Calu3 (cell line): ENCODE results near the gene MYPN. TPM values are rescaled to one million over a fixed set of nuclear protein-coding genes. Genes with fewer than 3 reads are reported as not detected.

ENCODE experiments used
- BruUV-seq: library from RNA; stranded (reverse); fragments of 400-500 nt; replicated peaks from 2 replicates; lab custom pipeline; 2021; lab: Mats Ljungman, UMichigan
- CTCF ChIA-PET: fragments of 300-600 bp; sonication (Branson Sonifier 250); formaldehyde crosslinking; loops from one replicate; lab custom pipeline; 2022; ENCODE audit warnings: antibody characterized with exemption; lab: Charles Lee
- DNase-seq: peaks from one replicate; pipeline ENCODE4 v3.0.0; 2022
- H3K27ac Mint-ChIP-seq: one replicate; pipeline ENCODE4 v1.8.0; 2022; ENCODE audit warnings: mixed read lengths; ENCODE audit not compliant: unreplicated experiment
- H3K27me3 Mint-ChIP-seq: one replicate; pipeline ENCODE4 v1.8.0; 2022; ENCODE audit warnings: mixed read lengths; ENCODE audit not compliant: unreplicated experiment
- H3K36me3 Mint-ChIP-seq: one replicate; pipeline ENCODE4 v1.8.0; 2022; ENCODE audit warnings: mild to moderate bottlenecking, moderate library complexity, mixed read lengths; ENCODE audit not compliant: insufficient read depth, unreplicated experiment
- H3K4me1 Mint-ChIP-seq: one replicate; pipeline ENCODE4 v1.8.0; 2022; ENCODE audit warnings: mild to moderate bottlenecking, low read depth, mixed read lengths; ENCODE audit not compliant: unreplicated experiment
- H3K4me3 Mint-ChIP-seq: one replicate; pipeline ENCODE4 v1.8.0; 2022; ENCODE audit warnings: mild to moderate bottlenecking, low read depth, moderate library complexity, mixed read lengths; ENCODE audit not compliant: unreplicated experiment
- H3K9me3 Mint-ChIP-seq: one replicate; pipeline ENCODE4 v1.8.0; 2022; ENCODE audit warnings: low read depth, mixed read lengths; ENCODE audit not compliant: unreplicated experiment
- CTCF ChIP-seq: fragments of 200-600 bp; IDR thresholded peaks from one replicate; pipeline ENCODE4 v1.8.0; 2022; ENCODE audit warnings: antibody characterized with exemption; ENCODE audit not compliant: unreplicated experiment
- intact Hi-C: fragments of 100-400 bp; cut with micrococcal nuclease; formaldehyde crosslinking; loops from one replicate; pipeline ENCODE4 v1.10.0; 2022; ENCODE audit not compliant: unreplicated experiment
- total RNA-seq: library from RNA; stranded (reverse); gene quantifications from 2 replicates; pipeline ENCODE4 v1.2.3, GENCODE V29; 2022

Gene MYPN
- total RNA-seq, 1 experiment from 2014 or later: 0.38 TPM

GRCh38 chr10:68128015-68128414 lies 18.7 kb downstream of the MYPN start:
- TF ChIP-seq CTCF: no peak
- Mint-ChIP-seq H3K9me3 (no peaks in the 10 kb centered on the region), H3K36me3 (no peaks in the 10 kb centered on the region), H3K27ac (no peak overlapping the region), H3K27me3 (no peaks in the 10 kb centered on the region), H3K4me3 (no peak overlapping the region), H3K4me1 (peaks cover 9% of the 10 kb centered on the region)
- DNase-seq: no peak
- intact Hi-C loops: no loop called here
- no TSS peak for BruUV-seq
- CTCF ChIA-PET: interaction anchor here (1.3 kb wide), 1 partner anchor 14 kb away, joined by 3 read pairs; no protein-coding TSS in a partner anchor

- TF ChIP-seq CTCF: no peak
- intact Hi-C loops: no loop called here
- no peak overlapping the region for H3K27ac Mint-ChIP-seq
- CTCF ChIA-PET: no interaction called here
- peaks cover 5% of the 10 kb centered on the region for H3K36me3 Mint-ChIP-seq
- no TSS peak for BruUV-seq
- no peaks in the 10 kb centered on the region for H3K27me3 Mint-ChIP-seq
- peaks cover 18% of the 10 kb centered on the region for H3K4me1 Mint-ChIP-seq
- no peaks in the 10 kb centered on the region for H3K9me3 Mint-ChIP-seq
- no peak for DNase-seq
- no peak overlapping the region for H3K4me3 Mint-ChIP-seq
Observed at GRCh38 chr10:68132391-68132790, 23.1 kb downstream of the MYPN start.

- no TSS peak for BruUV-seq
- H3K27me3 Mint-ChIP-seq: no peaks in the 10 kb centered on the region
- H3K36me3 Mint-ChIP-seq: peaks cover 5% of the 10 kb centered on the region
- H3K9me3 Mint-ChIP-seq: no peaks in the 10 kb centered on the region
- CTCF ChIA-PET: no interaction called here
- DNase-seq: no peak
- no peak for TF ChIP-seq CTCF
- H3K4me3 Mint-ChIP-seq: no peak overlapping the region
- intact Hi-C loops: no loop called here
- peak overlapping the region; percentile 50 for H3K27ac Mint-ChIP-seq
- H3K4me1 Mint-ChIP-seq: peaks cover 20% of the 10 kb centered on the region
Observed at GRCh38 chr10:68133523-68133922, 24.2 kb downstream of the MYPN start.

GRCh38 chr10:68135362-68135761 lies 26.1 kb downstream of the MYPN start:
- DNase-seq: no peak
- no peak for TF ChIP-seq CTCF
- Mint-ChIP-seq H3K4me3 (peak overlapping the region; percentile 51), H3K36me3 (peaks cover 5% of the 10 kb centered on the region), H3K27ac (peak overlapping the region; percentile 90), H3K4me1 (peaks cover 25% of the 10 kb centered on the region), H3K9me3 (no peaks in the 10 kb centered on the region), H3K27me3 (no peaks in the 10 kb centered on the region)
- intact Hi-C loops: no loop called here
- CTCF ChIA-PET: interaction anchor here (0.9 kb wide), 1 partner anchor 10 kb away, joined by 3 read pairs; no protein-coding TSS in a partner anchor
- BruUV-seq: no TSS peak
